ENCODE results near the gene RNF39. TPM values are rescaled to one million over a fixed set of nuclear protein-coding genes. Genes with fewer than 3 reads are reported as not detected.
"Not testable (repeated sequence)": the region's sequence is repeated elsewhere in the genome, so short reads cannot be mapped to it uniquely, and the experiment has no call there.

The RNF39 gene
- total RNA-seq, 1 donor from 2014 or later = 2.5 TPM

GRCh38 chr6:30041221-30041620, 34.3 kb downstream of the RNF39 start:
- no peaks in the 10 kb centered on the region for H3K9me3 ChIP-seq
- DNase-seq (no peak), ATAC-seq (no peak)
- H3K36me3 ChIP-seq = no peaks in the 10 kb centered on the region
- H3K4me1 ChIP-seq = no peaks in the 10 kb centered on the region
- no peaks in the 10 kb centered on the region for H3K27me3 ChIP-seq (ENCODE audit: low read depth)
- no peak overlapping the region for H3K4me3 ChIP-seq
- H3K27ac ChIP-seq = no peak overlapping the region
- intact Hi-C loops (cut with DNase I) = no loop called here
- TF ChIP-seq CTCF (IDR thresholded peaks at IDR 0.05) = no peak

GRCh38 chr6:30037182-30037788, 38.3 kb downstream of the RNF39 start:
- peak in 1 of 2 donors; percentile 39 for ATAC-seq
- intact Hi-C loops (cut with DNase I) = no loop called here

GRCh38 chr6:30035784-30036183, 39.8 kb downstream of the RNF39 start:
- DNase-seq (no peak), ATAC-seq (no peak)
- Histone ChIP-seq H3K4me1 (no peaks in the 10 kb centered on the region), H3K9me3 (no peaks in the 10 kb centered on the region), H3K4me3 (no peak overlapping the region), H3K36me3 (no peaks in the 10 kb centered on the region), H3K27ac (no peak overlapping the region), H3K27me3 (ENCODE audit: low read depth) (no peaks in the 10 kb centered on the region)
- intact Hi-C loops (cut with DNase I) = no loop called here
- TF ChIP-seq CTCF (IDR thresholded peaks at IDR 0.05) = no peak

More at GRCh38 chr6:30037182-30037788, 38.3 kb downstream of the RNF39 start:
- no peak for DNase-seq
- no peaks in the 10 kb centered on the region for H3K9me3 ChIP-seq
- no peaks in the 10 kb centered on the region for H3K4me1 ChIP-seq
- no peak overlapping the region for H3K4me3 ChIP-seq
- TF ChIP-seq CTCF (IDR thresholded peaks at IDR 0.05) = peak; percentile 41
- H3K36me3 ChIP-seq = no peaks in the 10 kb centered on the region
- no peaks in the 10 kb centered on the region for H3K27me3 ChIP-seq (ENCODE audit: low read depth)
- no peak overlapping the region for H3K27ac ChIP-seq

GRCh38 chr6:30033440-30033839, 42.1 kb downstream of the RNF39 start:
- H3K36me3 ChIP-seq; DNase-seq; H3K4me3 ChIP-seq; H3K27me3 ChIP-seq (ENCODE audit: low read depth); H3K27ac ChIP-seq; intact Hi-C loops (cut with DNase I); H3K4me1 ChIP-seq; H3K9me3 ChIP-seq: not testable (repeated sequence)
- ATAC-seq = peak; percentile 68 to 71

GRCh38 chr6:30031381-30031780, 44.2 kb downstream of the RNF39 start:
- no peak for ATAC-seq
- intact Hi-C loops (cut with DNase I) = no loop called here
- Histone ChIP-seq H3K4me1 (no peaks in the 10 kb centered on the region), H3K4me3 (no peak overlapping the region), H3K27ac (no peak overlapping the region), H3K9me3 (no peaks in the 10 kb centered on the region), H3K27me3 (ENCODE audit: low read depth) (no peaks in the 10 kb centered on the region), H3K36me3 (no peaks in the 10 kb centered on the region)
- no peak for DNase-seq
- TF ChIP-seq CTCF (IDR thresholded peaks at IDR 0.05) = no peak

GRCh38 chr6:30029588-30029987, 46.0 kb downstream of the RNF39 start:
- Histone ChIP-seq H3K4me1 (no peaks in the 10 kb centered on the region), H3K36me3 (no peaks in the 10 kb centered on the region), H3K27me3 (ENCODE audit: low read depth) (no peaks in the 10 kb centered on the region), H3K4me3 (no peak overlapping the region), H3K27ac (no peak overlapping the region), H3K9me3 (no peaks in the 10 kb centered on the region)
- DNase-seq = no peak
- ATAC-seq = no peak
- TF ChIP-seq CTCF (IDR thresholded peaks at IDR 0.05) = no peak
- intact Hi-C loops (cut with DNase I) = no loop called here
